ENCODE data around the gene EEF2.
"Not testable (repeated sequence)": the region's sequence is repeated elsewhere in the genome, so short reads cannot be mapped to it uniquely, and the experiment has no call there.

Gene EEF2

GRCh38 chr19:3944018-3944721, 41.1 kb downstream of the EEF2 start:
- no peak for DNase-seq

- DNase-seq, result no peak
Measured at GRCh38 chr19:3942790-3943409, 42.4 kb downstream of the EEF2 start.

- DNase-seq, result not testable (repeated sequence)
Measured at GRCh38 chr19:3938300-3938950, 46.8 kb downstream of the EEF2 start.

- no peak for DNase-seq
Measured at GRCh38 chr19:3936506-3937442, 48.5 kb downstream of the EEF2 start.

GRCh38 chr19:3932931-3933810, 52.1 kb downstream of the EEF2 start, which contains the start of gene NMRK2:
Gene NMRK2, plus strand, starts transcription at chr19:3933069. Its CDS starts 603 bp downstream, at chr19:3933672.
- no peak for DNase-seq

- no peak for DNase-seq
Measured at GRCh38 chr19:3931041-3931440, 54.2 kb downstream of the EEF2 start.
